ENCODE data around the gene ATP5F1E.
"Not testable (repeated sequence)": the region's sequence is repeated elsewhere in the genome, so short reads cannot be mapped to it uniquely, and the experiment has no call there.

Gene ATP5F1E

DNA sequence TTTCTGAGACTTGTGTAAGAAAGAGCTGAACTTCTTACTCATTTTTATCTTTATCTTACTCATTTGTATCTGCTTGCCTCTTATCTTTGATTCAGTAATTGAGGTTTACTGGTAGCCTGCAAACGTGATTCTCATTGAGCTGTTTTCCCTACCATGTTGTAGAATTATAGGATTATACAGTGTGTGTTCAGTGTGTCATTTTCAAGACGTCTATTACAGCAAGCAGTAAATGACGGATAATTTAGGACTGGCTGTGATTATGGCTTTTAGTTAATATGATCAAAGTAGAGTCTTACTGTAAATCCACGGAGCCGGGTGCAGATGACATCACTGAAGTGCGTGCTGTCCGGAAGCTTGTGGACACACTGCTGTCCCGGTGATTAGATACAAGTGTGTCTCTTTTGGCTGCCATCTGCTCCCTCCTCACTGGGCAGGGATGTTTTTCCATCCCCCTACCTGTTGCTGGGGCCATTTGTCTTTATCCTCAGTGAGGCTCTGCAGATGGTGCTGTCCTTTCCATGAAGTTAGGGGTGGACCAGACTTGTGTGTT is 45.1 kb downstream of the ATP5F1E start:
- DNase-seq: no peak

GRCh38 chr20:58986286-58986967 is 45.7 kb downstream of the ATP5F1E start:
- no peak for DNase-seq

DNA sequence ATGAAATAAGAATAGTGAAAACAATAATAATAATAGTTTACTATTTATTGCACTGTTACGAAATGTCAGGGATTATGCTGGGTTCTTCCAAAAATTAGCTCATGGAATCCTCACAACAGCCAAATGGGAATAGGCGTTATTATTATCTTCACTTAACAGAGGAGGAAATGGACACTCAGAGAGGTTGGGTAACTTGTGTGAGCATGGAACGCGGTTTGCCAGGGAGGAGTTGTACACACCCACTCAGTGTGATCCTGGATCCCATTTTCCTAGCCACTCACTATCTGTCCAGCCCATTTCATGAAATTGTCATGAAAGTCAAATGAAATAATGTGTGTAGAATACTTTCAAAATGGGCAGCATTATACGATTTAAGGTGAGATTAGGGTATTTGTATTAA is 46.5 kb downstream of the ATP5F1E start:
- no peak for DNase-seq

DNA sequence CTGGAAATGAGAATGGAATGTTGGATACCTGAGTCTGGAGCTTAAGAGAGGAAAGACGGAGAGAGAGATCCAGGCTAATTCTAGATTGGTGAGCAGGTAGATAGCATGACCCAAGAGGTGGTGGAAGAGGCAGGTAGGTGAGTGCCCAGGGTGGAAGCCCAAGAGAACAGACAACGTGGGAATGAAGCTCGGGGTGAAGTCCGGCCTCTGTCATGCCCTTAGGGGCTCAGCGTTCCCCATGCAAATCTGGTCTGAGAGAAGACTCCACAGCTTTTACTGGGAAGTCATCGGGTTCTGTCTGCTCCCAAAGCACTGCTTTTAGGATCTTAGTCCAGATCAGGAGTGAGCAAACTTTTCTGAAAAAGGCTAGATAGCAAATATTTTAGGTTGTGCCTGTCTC is 47.4 kb downstream of the ATP5F1E start:
- no peak for DNase-seq

- not testable (repeated sequence) for DNase-seq
These were observed 49.0 kb downstream of the ATP5F1E start for GRCh38 chr20:58983115-58983468.

DNA sequence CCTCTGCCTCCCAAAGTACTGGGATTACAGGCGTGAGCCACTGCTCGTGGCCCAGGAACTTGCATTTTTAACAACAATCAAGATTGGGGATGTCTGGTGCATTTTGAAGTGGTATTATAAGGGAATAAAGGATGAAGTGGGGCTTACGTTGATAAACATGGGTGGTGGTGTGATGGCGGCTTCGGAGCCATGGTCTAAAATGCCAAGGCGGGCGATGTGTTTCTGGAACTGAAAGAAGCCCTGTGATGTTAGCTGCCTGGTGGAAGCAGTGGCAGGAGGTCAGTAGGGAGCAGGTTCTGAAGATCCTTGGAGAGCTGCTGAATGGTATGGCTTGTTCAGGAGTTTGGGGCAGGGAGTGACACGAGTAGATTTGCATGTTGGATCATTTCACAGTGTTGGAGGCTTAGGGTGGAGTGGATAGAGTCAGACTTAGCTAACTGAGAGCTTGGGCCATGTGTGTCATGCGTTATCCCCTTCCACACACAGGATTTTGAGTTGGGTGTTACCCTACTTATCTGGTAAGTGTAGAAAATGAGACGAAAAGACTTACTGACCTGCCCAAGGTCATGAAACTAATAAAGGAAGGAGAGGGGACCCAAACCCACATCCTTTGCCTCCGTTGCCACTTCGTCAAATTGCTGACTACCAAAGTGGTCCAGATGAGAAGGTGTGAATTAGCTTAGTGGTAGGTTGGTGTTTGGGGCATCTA is 49.6 kb downstream of the ATP5F1E start:
- DNase-seq: no peak

- peak in 1 of 2 experiments; percentile 22 for DNase-seq
These were observed 50.3 kb downstream of the ATP5F1E start for GRCh38 chr20:58981628-58982364.

DNA sequence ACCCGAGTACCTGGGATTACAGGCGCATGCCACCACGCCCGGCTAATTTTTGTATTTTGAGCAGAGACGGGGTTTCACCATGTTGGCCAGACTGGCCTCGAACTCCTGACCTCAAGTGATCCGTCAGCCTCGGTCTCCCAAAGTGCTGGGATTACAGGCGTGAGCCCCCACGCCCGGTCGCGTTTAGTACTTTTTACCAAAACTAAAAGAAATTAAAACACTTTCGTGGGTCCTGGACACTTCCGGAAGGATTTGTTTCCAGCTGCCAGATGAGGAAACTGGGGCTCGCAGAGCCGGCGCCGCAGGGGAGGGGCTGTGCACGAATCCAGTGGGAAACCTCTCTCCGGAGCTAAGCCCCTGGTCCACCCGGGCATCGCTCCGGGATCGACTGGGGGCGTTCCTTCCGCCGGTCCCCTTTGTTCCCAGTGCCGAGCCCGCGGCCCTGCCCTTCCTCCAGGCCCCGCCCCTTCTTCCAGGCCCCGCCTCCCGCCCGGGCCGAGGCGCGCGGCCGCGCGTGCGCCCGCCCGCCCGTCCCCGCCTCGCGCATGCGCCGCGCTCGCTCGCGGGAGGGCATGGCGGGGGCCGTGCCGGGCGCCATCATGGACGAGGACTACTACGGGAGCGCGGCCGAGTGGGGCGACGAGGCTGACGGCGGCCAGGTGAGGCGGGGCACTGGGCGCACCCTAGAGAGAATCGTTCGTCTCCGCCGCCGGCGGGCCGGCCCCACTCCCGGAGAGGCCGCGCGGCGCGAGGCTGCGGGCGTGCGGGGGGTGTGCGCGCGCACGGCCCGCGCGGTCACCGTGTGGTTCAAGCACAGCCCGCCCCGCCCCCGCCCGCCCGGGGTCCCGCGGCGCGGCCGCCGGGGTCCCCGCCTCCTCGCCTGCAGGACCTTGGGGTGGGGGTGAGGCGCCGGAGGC is 51.2 kb downstream of the ATP5F1E start, which contains the start of gene NELFCD:
TSS of gene NELFCD (plus strand) at position 546 of the 917 bp plus-strand sequence. CDS start at position 600, 54 bp downstream.
- peak; percentile 87 to 94 for DNase-seq

DNA sequence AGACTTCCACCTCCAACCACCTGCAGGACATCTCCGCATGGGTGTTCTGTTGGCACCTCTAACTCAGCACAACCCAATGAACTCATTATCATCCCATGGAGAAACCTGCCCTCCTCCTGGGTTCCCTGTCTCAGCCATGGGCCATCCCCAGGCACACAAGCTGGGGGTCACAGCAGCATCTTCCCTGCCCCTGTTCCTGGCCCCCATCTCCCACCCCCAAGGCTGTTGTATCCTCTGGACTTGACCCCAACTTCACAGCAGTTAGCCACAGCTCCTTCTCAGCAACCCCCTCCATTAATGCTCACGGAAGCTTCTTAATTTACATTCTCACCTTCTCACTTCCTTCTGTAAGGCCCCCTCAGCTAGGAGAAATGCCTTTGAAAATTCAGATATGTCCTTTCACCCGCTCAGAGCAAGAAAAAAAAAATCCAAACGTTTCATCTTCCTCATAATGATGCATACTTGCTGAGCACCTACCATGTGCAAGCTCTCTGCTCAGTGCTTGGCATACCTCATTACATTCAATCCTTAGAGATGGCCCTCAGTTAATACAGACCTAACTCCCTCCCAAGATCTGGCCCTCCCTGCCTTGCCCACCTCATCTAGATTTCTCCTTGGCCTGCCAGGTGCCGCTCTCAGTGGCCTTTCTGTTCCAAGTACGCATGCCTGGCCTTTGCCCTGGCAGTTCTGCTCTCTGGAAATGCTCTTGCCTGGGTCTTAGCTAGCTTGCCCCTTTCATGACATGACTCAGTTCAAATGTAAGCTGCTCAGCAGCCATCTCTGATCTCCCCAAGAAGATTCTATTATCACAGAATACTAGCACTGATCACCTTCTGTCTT is 53.6 kb downstream of the ATP5F1E start:
- no peak for DNase-seq

DNA sequence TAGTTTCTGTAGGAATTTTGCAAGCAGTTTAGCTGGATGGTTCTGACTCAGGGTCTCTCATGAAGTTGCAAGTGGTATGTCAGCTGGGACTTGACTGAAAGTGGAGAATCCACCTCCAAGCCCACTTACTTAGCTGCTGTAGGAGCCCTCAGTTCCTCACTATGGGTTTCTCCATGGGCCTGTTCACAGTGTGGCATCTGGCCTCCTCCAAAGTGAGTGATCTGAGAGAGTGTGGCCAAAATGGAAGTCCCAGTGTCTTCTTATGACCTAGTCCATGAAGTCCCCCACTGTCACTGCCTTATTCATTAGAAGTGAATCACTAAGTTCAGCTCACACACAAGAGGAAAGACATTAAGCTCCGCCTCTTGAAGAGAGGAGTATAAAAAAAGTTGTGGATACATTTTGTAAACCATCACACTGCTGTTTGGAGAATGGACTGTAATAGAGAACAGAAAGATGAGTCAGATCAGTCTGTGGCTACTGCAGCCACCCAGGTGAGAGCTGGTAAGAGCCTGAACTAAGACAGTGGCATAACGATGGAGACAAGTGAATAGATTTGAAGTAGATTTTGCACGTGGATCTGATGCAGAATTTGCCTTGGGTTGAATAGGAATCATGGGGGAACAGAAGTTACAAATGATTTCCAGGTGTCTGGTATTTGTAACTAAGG is 55.9 kb downstream of the ATP5F1E start:
- DNase-seq: no peak

Data from NCI-H446 (cell line).